ENCODE results near the gene FHIT.

FHIT gene

GRCh38 chr3:60036803-60037202 lies 1214.4 kb downstream of the FHIT start:
- Mint-ChIP-seq H3K4me1 (peaks cover 10% of the 10 kb centered on the region), H3K27ac (no peak overlapping the region), H3K9me3 (peaks cover 5% of the 10 kb centered on the region), H3K27me3 (ENCODE audit: low read depth, poor library complexity) (no peaks in the 10 kb centered on the region), H3K4me3 (no peak overlapping the region), H3K36me3 (ENCODE audit: low read depth) (no peaks in the 10 kb centered on the region)
- DNase-seq, result no peak
- TF ChIP-seq, protein P1, sequence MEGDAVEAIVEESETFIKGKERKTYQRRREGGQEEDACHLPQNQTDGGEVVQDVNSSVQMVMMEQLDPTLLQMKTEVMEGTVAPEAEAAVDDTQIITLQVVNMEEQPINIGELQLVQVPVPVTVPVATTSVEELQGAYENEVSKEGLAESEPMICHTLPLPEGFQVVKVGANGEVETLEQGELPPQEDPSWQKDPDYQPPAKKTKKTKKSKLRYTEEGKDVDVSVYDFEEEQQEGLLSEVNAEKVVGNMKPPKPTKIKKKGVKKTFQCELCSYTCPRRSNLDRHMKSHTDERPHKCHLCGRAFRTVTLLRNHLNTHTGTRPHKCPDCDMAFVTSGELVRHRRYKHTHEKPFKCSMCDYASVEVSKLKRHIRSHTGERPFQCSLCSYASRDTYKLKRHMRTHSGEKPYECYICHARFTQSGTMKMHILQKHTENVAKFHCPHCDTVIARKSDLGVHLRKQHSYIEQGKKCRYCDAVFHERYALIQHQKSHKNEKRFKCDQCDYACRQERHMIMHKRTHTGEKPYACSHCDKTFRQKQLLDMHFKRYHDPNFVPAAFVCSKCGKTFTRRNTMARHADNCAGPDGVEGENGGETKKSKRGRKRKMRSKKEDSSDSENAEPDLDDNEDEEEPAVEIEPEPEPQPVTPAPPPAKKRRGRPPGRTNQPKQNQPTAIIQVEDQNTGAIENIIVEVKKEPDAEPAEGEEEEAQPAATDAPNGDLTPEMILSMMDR (IDR thresholded peaks at IDR 0.05), result no peak

GRCh38 chr3:60033901-60034453 lies 1217.3 kb downstream of the FHIT start:
- H3K9me3 Mint-ChIP-seq, result peaks cover 5% of the 10 kb centered on the region
- no peak overlapping the region for H3K27ac Mint-ChIP-seq
- DNase-seq, result no peak
- TF ChIP-seq, protein P1 (IDR thresholded peaks at IDR 0.05), result no peak
- no peak overlapping the region for H3K4me3 Mint-ChIP-seq
- no peaks in the 10 kb centered on the region for H3K27me3 Mint-ChIP-seq (ENCODE audit: low read depth, poor library complexity)
- H3K4me1 Mint-ChIP-seq, result peaks cover 10% of the 10 kb centered on the region
- H3K36me3 Mint-ChIP-seq (ENCODE audit: low read depth), result no peaks in the 10 kb centered on the region

GRCh38 chr3:60030982-60031381 lies 1220.3 kb downstream of the FHIT start:
- Mint-ChIP-seq H3K27ac (peak overlapping the region; percentile 32), H3K9me3 (no peaks in the 10 kb centered on the region), H3K4me3 (no peak overlapping the region), H3K36me3 (ENCODE audit: low read depth) (no peaks in the 10 kb centered on the region), H3K27me3 (ENCODE audit: low read depth, poor library complexity) (no peaks in the 10 kb centered on the region), H3K4me1 (peaks cover 14% of the 10 kb centered on the region)
- no peak for DNase-seq
- TF ChIP-seq, protein P1 (IDR thresholded peaks at IDR 0.05), result no peak

DNA sequence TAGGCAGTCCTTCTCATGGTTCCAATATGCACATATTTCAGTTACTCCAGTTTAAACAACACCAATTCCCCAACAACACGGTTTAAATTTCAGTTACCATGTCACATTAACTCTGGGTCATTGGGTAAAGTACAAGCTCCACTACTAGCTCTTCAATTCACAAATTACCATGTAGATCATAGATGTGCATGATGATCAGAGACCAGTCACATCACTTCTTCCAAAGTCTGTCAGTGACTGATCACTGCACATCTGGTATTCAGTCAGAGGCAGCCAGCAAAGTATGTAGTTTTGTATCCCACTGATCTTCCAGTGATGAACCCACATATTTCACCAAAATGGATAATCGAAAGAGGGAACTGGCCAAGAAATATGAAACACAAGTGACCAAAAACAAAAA lies 1223.0 kb downstream of the FHIT start:
- H3K27ac Mint-ChIP-seq, result no peak overlapping the region
- peaks cover 21% of the 10 kb centered on the region for H3K4me1 Mint-ChIP-seq
- no peaks in the 10 kb centered on the region for H3K9me3 Mint-ChIP-seq
- no peak overlapping the region for H3K4me3 Mint-ChIP-seq
- no peaks in the 10 kb centered on the region for H3K27me3 Mint-ChIP-seq (ENCODE audit: low read depth, poor library complexity)
- no peaks in the 10 kb centered on the region for H3K36me3 Mint-ChIP-seq (ENCODE audit: low read depth)
- TF ChIP-seq, protein P1 (IDR thresholded peaks at IDR 0.05), result no peak
- DNase-seq, result no peak

GRCh38 chr3:60027335-60027734 lies 1223.9 kb downstream of the FHIT start:
- no peaks in the 10 kb centered on the region for H3K27me3 Mint-ChIP-seq (ENCODE audit: low read depth, poor library complexity)
- H3K4me1 Mint-ChIP-seq, result peaks cover 27% of the 10 kb centered on the region
- no peak overlapping the region for H3K27ac Mint-ChIP-seq
- TF ChIP-seq, protein P1 (IDR thresholded peaks at IDR 0.05), result no peak
- H3K9me3 Mint-ChIP-seq, result no peaks in the 10 kb centered on the region
- no peak for DNase-seq
- H3K4me3 Mint-ChIP-seq, result no peak overlapping the region
- H3K36me3 Mint-ChIP-seq (ENCODE audit: low read depth), result no peaks in the 10 kb centered on the region
